SU-DHL-6 (cell line): ENCODE results near the gene PILRB.
"Not testable (repeated sequence)": the region's sequence is repeated elsewhere in the genome, so short reads cannot be mapped to it uniquely, and the experiment has no call there.

Experiments used
- H2AFZ ChIP-seq: fragments of 200-600 bp; sonication (generic); 2 replicates; pipeline ENCODE4 v1.6.1; 2014; ENCODE audit warnings: low read depth, mild to moderate bottlenecking, moderate library complexity, mixed read lengths, antibody characterized with exemption, low read length; ENCODE audit not compliant: severe bottlenecking
- H3F3A ChIP-seq: fragments of 200-600 bp; shearing (Covaris generic); 2 replicates; pipeline ENCODE4 v1.6.0; 2016; ENCODE audit warnings: antibody characterized with exemption, mild to moderate bottlenecking; ENCODE audit not compliant: insufficient read depth
- H3K27ac ChIP-seq: fragments of 200-600 bp; sonication (generic); 2 replicates; pipeline ENCODE4 v1.5.1; 2016; ENCODE audit warnings: low read depth, mild to moderate bottlenecking, low read length, moderate library complexity, mixed read lengths
- H3K27me3 ChIP-seq: fragments of 200-600 bp; sonication (generic), shearing (Covaris generic); 2 replicates; pipeline ENCODE4 v1.6.0; 2014; ENCODE audit warnings: mild to moderate bottlenecking, low read length
- H3K36me3 ChIP-seq: fragments of 200-600 bp; sonication (generic); 2 replicates; pipeline ENCODE4 v1.6.1; 2014; ENCODE audit warnings: mild to moderate bottlenecking, low read length, mixed read lengths
- H3K4me2 ChIP-seq: fragments of 300-600, 200-600 bp; shearing (Covaris generic), sonication (generic); 2 replicates; pipeline ENCODE4 v1.6.0; 2014; ENCODE audit warnings: low read length, low read depth, mild to moderate bottlenecking; ENCODE audit not compliant: poor library complexity, severe bottlenecking
- H3K4me3 ChIP-seq: fragments of 200-600 bp; sonication (generic); 2 replicates; pipeline ENCODE4 v1.5.1; 2014; ENCODE audit warnings: antibody characterized with exemption, low read length, mild to moderate bottlenecking, mixed read lengths; ENCODE audit not compliant: insufficient read depth, poor library complexity, severe bottlenecking
- H3K79me2 ChIP-seq: fragments of 200-600 bp; sonication (generic); 2 replicates; pipeline ENCODE4 v1.6.1; 2014; ENCODE audit warnings: mild to moderate bottlenecking, low read length, moderate library complexity; ENCODE audit not compliant: insufficient read depth
- H3K9ac ChIP-seq: fragments of 200-600 bp; sonication (generic); 2 replicates; pipeline ENCODE4 v1.7.0; 2014; ENCODE audit warnings: mild to moderate bottlenecking, low read length
- H3K9me2 ChIP-seq: fragments of 200-600 bp; sonication (generic); replicated peaks from 2 replicates; pipeline ENCODE4 v1.6.1; 2014; ENCODE audit warnings: low read length; ENCODE audit not compliant: insufficient read depth
- H3K9me3 ChIP-seq: fragments of 200-600 bp; sonication (generic); 2 replicates; pipeline ENCODE4 v1.6.1; 2014; ENCODE audit warnings: low read length, mixed read lengths; ENCODE audit not compliant: insufficient read depth
- H4K20me1 ChIP-seq: fragments of 200-600 bp; sonication (generic); 2 replicates; pipeline ENCODE4 v1.6.1; 2014; ENCODE audit warnings: low read depth, mild to moderate bottlenecking, antibody characterized with exemption, low read length, moderate library complexity, mixed read lengths
- EZH2phosphoT487 ChIP-seq: fragments of 200-600 bp; sonication (generic), shearing (Covaris generic); conservative IDR thresholded peaks from 2 replicates; pipeline ENCODE4 v1.6.1; 2018; ENCODE audit warnings: mild to moderate bottlenecking, antibody characterized with exemption, low read length, moderate library complexity, mixed read lengths
- TF ChIP-seq, protein P1 (sequence below): fragments of 200-600 bp; sonication (generic); IDR thresholded peaks from one replicate; pipeline ENCODE4 v1.5.1; 2017; ENCODE audit warnings: antibody characterized with exemption, mild to moderate bottlenecking, low read length, moderate library complexity; ENCODE audit not compliant: insufficient read depth, poor library complexity, severe bottlenecking

The PILRB gene

DNA sequence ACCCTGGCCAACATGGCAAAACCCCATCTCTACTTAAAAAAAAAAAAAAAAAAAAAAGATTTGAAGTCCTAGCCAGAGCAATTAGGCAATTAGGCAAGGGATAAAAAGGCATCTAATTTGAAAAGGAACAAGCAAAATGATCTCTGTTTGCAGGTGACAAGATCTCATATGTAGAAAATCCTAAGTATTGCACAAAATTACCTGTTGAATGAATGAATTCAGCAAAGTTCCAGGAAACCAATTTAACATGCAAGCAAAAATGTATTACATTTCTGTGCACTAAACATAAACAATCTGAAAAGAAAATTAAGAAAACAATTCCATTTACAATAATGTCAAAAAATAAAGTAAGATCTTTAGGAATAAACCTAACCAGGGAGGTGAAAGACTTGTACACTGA is 5.2 kb downstream of the PILRB start:
- no peaks in the 10 kb centered on the region for H3K9me2 ChIP-seq
- H3K9ac ChIP-seq, result no peak overlapping the region
- no peaks in the 10 kb centered on the region for H3K9me3 ChIP-seq
- no peaks in the 10 kb centered on the region for H3K79me2 ChIP-seq
- no peak overlapping the region for H2AFZ ChIP-seq
- no peaks in the 10 kb centered on the region for H4K20me1 ChIP-seq
- TF ChIP-seq, protein P1, sequence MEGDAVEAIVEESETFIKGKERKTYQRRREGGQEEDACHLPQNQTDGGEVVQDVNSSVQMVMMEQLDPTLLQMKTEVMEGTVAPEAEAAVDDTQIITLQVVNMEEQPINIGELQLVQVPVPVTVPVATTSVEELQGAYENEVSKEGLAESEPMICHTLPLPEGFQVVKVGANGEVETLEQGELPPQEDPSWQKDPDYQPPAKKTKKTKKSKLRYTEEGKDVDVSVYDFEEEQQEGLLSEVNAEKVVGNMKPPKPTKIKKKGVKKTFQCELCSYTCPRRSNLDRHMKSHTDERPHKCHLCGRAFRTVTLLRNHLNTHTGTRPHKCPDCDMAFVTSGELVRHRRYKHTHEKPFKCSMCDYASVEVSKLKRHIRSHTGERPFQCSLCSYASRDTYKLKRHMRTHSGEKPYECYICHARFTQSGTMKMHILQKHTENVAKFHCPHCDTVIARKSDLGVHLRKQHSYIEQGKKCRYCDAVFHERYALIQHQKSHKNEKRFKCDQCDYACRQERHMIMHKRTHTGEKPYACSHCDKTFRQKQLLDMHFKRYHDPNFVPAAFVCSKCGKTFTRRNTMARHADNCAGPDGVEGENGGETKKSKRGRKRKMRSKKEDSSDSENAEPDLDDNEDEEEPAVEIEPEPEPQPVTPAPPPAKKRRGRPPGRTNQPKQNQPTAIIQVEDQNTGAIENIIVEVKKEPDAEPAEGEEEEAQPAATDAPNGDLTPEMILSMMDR, result no peak
- no peak for TF ChIP-seq EZH2phosphoT487
- no peak overlapping the region for H3K4me2 ChIP-seq
- H3K36me3 ChIP-seq, result peaks cover 27% of the 10 kb centered on the region; the same call in 1 of the 2 replicates
- H3K27ac ChIP-seq, result no peak overlapping the region
- H3K27me3 ChIP-seq, result no peaks in the 10 kb centered on the region
- peaks cover 38% of the 10 kb centered on the region for H3F3A ChIP-seq
- H3K4me3 ChIP-seq, result no peak overlapping the region

DNA sequence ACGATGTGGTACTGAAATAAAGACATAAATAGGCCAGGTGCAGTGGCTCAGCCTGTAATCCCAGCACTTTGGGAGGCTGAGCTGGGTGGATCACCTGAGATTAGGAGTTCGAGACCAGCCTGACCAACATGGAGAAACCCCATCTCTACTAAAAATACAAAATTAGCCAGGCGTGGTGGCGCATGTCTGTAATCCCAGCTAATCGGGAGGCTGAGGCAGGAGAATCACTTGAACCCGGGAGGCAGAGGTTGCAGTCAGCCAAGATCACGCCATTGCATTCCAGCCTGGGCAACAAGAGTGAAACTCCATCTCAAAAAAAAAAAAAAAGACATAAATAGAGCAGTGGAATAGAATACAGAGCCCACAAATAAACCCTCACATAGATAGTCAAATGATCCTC is 5.9 kb downstream of the PILRB start:
- not testable (repeated sequence) for H3K9ac ChIP-seq, H2AFZ ChIP-seq, H3K4me3 ChIP-seq, H3K4me2 ChIP-seq, H3K27ac ChIP-seq, H3K9me3 ChIP-seq, H3K27me3 ChIP-seq, H3K79me2 ChIP-seq, H3K9me2 ChIP-seq, H4K20me1 ChIP-seq
- peaks cover 27% of the 10 kb centered on the region; the same call in 1 of the 2 replicates for H3K36me3 ChIP-seq
- H3F3A ChIP-seq, result peaks cover 45% of the 10 kb centered on the region

DNA sequence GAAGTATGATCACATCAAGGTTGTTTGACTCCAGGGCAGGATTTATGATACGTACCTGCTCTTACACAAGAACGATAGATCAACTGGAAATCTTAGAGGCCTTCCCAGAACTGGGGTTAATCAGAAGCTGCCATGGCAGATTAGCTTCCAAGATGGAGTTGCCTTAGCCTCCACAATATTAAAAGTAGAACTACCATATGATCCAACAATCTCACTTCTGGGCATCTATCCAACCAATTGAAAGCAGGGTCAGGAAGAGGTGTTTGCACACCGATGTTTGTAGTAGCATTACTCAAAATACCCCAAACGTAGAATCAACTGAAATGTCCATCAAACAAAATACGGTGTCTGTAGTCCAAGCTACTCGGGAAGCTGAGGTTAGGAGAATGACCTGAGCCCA is 6.6 kb downstream of the PILRB start:
- no peaks in the 10 kb centered on the region for H3K79me2 ChIP-seq
- H3K4me3 ChIP-seq, result no peak overlapping the region
- H3F3A ChIP-seq, result peaks cover 52% of the 10 kb centered on the region
- H4K20me1 ChIP-seq, result no peaks in the 10 kb centered on the region
- no peaks in the 10 kb centered on the region for H3K27me3 ChIP-seq
- H2AFZ ChIP-seq, result no peak overlapping the region
- H3K27ac ChIP-seq, result no peak overlapping the region
- TF ChIP-seq, protein P1, result no peak
- no peak for TF ChIP-seq EZH2phosphoT487
- H3K4me2 ChIP-seq, result no peak overlapping the region
- H3K9me2 ChIP-seq, result no peaks in the 10 kb centered on the region
- H3K9ac ChIP-seq, result no peak overlapping the region
- no peaks in the 10 kb centered on the region for H3K9me3 ChIP-seq
- peaks cover 22% of the 10 kb centered on the region; the same call in 1 of the 2 replicates for H3K36me3 ChIP-seq

DNA sequence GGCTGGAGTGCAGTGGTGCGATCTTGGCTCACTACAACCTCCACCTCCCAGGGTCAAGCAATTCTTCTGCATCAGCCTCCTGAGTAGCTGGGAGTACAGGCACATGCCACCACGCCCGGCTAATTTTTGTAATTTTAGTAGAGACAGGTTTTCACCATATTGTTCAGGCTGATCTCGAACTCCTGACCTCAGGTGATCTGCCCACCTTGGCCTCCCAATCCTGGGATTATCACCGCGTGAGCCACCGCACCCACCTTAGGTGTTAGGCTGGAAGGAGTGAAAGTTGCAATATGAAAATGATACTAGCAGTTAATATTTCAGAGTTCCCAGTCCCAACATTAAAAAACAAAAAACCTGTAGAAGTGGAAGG is 8.1 kb downstream of the PILRB start:
- H3F3A ChIP-seq, result peaks cover 56% of the 10 kb centered on the region
- H2AFZ ChIP-seq, H3K79me2 ChIP-seq, H3K4me3 ChIP-seq, H3K9me3 ChIP-seq, H4K20me1 ChIP-seq, H3K9me2 ChIP-seq, H3K27me3 ChIP-seq: not testable (repeated sequence)
- H3K4me2 ChIP-seq, result peak overlapping the region; percentile 3
- peak overlapping the region; percentile 11; the same call in 1 of the 2 replicates for H3K9ac ChIP-seq
- H3K36me3 ChIP-seq, result peaks cover 19% of the 10 kb centered on the region; the same call in 1 of the 2 replicates
- H3K27ac ChIP-seq, result peak overlapping the region; percentile 87
